Inferior parietal cortex (tissue), 1 donor: ENCODE results near the gene MBNL2.

Experiments
- DNase-seq: peaks from one replicate; pipeline ENCODE4 v3.0.0-alpha.2; 2016; ENCODE audit errors: extremely low spot score

MBNL2 gene

GRCh38 chr13:97273341-97273831 is 51.3 kb downstream of the MBNL2 start:
- DNase-seq = no peak

DNA sequence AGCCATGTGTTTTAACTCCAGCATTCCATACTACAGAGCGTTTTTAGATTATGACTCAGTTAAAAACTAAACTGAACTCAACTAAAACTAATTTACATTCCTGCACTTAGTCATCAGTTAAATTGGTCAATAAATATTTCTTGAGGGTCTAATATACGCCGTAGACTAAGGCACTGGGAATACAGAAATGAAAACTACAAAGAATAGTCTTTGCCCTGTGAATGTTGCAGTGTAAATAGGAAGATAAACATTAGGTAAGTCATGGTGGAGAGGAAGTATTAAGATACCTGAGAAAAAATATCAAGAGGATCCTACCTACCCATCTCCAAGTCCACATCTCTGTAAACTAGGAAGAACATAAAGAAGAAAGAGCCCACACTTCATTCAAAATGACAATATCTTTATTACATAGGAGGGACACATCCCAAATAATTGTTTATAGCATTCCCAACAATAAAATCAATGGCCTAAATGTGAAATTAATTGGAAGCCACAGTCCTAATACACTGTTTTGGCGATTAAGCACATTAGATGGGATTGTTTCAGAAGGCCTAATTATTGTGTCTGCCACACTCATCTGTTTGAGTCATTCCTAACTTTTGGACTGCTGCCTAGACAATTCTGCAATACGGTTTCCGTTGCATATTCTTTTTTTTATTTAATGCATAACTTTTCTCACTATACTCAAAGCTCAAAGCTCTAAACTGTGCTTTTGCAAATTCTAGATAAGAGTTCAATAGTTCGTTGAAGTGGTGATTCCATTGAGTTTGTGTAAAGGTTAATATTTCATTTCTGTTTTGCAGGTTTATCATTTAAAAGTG is 52.9 kb downstream of the MBNL2 start:
- no peak for DNase-seq

DNA sequence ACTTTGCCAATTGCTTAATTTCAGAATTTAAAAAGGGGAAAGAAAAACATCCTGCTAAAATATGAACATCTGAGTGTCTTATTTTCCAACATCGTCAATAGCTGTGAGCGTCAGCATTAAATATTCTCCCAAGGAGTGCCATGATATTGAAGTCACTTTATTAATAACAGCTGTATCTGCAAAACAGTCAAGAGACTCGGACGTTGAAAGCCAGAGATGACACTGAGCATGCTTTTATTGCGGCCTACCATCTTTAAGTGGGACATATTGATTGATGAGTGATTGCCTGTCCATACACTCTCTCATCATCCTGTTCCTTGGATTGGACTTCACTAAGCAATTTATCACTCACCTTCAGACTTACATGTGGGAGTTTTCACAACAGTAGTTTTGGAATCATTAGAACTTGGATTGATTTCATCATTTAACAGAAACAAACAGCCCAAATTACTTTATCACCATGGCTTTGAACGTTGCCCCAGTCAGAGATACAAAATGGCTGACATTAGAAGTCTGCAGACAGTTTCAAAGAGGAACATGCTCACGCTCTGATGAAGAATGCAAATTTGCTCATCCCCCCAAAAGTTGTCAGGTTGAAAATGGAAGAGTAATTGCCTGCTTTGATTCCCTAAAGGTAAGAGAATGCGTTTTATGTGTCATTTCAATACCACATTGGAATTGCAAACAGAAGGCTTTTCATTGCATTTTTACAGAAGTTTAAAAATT is 53.8 kb downstream of the MBNL2 start:
- DNase-seq = no peak

GRCh38 chr13:97276862-97277269 is 54.7 kb downstream of the MBNL2 start:
- no peak for DNase-seq

GRCh38 chr13:97278435-97279411 is 56.6 kb downstream of the MBNL2 start:
- DNase-seq = no peak

DNA sequence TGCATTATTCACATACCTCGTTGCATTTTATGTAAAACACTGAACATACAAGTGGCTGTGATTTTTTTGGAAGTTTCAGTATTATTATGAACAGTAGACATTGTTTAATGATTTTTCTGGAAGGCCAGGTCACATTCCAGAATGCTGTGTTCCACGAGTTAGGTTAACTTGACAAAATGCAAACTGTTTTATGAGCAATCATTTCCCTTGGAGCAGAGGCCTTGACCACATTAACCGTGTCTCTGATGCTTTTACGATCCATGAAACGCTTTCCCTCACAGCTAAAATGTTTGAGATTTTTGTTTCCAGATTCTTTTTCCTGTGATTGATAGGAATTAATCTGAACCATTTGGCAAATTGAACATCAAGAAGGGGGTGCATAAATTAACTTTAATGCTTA is 57.8 kb downstream of the MBNL2 start:
- DNase-seq = no peak

DNA sequence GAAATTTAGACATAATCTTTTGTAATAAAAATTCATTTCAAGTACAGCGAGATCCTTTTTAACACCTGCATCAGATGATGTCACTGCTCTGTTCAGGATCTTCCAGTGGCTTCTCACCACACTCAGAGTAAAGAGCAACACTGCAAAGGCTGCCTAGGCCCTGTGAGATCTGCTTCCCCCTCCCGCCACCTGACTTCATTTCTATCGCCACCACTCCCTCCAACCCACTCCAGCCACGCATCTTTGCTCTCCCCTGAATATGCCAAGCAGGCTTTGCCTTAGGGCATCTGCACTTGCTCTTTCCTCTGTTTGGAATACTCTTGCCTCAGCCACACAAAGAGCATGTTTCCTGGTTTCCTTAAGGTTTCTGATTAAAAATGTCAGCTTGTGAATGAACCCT is 58.3 kb downstream of the MBNL2 start:
- no peak for DNase-seq

GRCh38 chr13:97281028-97281427 is 58.9 kb downstream of the MBNL2 start:
- no peak for DNase-seq

DNA sequence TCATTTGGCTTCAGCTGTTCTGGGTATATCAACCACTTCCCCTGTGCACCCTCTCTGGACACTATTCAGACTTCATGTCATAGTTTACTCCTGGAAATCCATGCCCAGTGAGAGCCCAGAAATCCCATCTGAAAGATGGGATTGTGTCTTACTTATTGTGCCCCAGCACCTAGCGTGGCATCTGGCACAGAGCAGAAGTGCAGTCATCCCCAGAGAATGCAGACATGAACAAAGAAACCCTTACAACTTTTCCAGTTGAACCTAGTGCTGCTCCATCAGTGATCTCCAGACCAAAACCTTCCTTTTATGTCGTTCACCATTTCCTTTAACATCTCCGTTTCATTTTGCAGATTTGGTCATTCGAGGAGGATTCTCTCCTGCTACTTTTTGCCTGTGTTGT is 60.6 kb downstream of the MBNL2 start:
- DNase-seq = no peak

GRCh38 chr13:97283888-97284287 is 61.8 kb downstream of the MBNL2 start:
- DNase-seq = no peak

DNA sequence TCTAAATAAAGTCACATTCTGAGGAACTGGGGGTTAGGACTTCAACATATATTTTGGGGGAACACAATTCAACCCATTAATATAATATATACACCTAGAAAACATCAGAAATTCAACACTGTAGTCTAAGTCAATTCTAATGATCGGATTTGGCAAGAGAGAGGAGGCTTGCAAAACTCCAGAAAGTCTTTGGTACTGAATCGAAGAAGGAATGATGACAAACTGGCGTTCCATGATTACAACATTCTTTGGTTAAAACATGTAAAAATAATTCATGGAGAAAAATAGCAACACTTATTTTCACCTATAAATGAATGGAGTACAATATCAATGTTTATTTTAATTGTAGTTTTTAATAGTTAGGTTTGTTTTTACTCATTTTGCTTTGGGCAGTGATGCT is 62.4 kb downstream of the MBNL2 start:
- DNase-seq = no peak

DNA sequence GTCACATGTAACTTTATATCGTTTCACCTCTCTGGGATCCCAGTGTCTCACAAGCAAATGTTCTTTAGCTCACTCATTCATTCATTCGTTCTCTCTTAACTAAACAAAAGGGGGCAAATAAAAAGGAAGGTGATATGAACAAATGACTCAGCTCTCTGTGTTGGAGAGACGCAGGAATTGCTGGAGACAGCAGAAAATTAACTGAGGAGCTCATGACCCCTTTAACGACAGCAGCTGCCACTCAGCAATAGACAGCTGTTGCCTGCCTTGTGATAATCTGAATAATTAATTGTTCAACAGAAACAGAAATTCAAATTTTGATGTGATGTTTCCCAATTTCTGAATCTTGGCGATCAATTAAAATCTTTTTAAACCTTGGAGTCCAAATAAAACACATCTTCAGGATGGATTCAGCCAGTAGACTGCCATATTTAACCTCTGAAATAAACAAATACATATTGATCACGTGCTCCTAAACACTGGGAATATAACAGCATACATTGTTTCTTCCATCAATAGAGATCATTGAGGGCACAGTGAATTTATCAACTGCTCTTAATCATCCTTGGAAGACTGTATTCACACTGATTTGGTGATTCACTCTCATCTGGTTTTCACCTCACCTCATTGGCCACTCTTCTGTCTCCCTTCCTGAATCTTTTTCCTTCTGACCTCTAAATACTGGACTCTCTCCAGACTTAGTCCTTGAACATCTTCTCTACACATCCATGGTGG is 63.3 kb downstream of the MBNL2 start:
- DNase-seq = no peak

DNA sequence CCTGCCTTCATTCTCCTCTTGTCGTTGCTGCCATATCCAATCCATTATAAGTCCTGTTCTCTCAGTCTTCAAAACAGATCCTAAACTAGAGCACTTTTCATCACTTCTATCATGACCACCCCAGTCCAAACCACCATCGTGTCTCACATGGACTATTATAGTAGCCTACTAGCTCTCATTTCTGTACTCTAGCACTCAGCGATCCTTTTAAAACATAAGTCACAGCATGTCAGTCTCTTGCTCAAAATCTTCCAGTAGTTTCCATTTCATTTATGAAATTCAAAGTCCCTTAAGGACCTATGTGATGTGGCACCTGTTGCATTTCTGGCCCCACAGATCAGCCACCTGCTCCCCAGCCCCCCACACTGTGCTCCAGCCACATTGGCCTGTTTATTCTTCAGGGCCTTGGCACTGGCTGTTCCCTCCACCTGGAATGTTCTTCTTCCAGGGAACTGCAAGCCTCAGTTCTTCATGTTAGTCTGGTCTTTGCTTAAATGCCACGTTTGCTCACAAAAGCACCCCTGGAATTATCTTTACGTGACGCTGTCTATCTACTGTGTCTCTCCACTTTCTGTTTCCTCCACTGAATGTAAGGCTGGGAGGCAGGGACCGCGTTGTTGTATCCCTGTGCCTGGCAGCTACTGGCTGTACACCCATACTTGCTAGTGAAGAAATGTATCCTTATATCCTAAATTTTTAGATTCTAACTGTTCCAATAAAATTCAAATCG is 64.3 kb downstream of the MBNL2 start:
- no peak for DNase-seq

DNA sequence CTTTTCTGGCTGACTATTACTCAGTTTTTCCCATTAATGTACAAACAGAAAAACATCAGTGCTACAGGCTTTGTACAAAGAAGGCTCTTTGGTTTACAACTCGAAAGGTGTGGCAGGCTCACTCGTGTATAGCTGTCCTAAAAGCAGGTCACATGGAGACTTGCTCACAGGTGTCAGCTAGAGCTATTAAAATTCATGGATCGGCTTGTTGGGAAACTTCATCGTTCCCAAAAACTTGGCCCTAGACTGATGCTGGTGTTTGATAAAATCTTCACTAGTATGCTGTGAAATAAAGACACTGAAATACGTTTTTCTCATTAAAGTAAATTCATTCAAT is 64.9 kb downstream of the MBNL2 start:
- DNase-seq = no peak

DNA sequence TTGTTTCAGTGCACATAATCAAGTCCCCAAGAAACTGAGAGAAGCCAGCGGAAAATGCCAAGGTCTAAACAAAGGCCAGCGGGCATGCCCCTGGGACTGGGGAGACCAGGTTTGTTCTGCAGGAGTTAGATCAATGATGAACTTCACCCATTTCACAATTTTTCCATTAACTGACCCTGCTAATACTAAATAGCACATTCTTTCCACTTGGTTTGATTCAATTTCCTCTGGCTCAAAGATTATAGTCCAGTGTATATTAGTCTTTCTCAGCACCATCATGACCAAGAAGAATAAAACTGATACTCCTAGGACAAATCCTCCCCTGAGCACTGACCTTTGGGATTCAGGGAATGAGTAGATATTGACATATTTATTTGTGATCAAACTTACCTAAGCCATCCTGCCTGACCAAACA is 66.4 kb downstream of the MBNL2 start:
- no peak for DNase-seq

DNA sequence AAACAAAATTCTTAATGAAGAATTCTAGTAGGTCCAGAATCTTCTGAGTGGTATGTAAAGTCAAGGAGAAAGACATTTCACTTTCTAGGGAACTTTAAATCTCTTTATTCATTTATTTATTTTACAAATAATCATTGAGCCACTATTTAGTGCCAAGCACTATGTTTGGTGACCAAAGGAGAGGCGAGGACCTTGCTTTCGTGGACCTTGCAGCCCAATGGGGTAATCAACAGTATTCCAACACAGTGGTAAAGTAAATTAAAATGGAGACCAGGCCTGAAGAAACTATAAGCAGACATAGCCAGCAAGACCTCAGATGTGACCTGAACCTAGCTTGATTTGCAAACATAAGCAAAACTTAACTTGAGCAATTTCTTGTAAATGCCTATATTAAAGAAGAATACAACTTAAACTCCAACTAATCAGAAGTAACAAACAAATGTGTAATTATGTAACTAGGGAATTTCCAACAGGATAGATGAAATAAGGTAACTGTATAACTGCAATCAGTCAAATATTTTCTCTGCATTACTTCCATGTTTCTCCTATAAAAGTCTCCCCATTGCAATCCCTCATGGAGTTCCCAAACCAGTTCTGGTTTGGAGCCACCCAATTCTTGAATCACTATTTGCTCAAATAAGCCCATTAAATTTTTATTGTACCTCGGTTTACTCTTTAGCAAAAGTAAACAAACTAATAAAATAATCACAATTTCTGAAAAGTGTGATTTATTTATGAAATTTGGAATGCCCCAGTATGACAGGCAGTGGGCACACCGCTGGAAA is 67.6 kb downstream of the MBNL2 start:
- DNase-seq = no peak

GRCh38 chr13:97295283-97296182 is 73.4 kb downstream of the MBNL2 start:
- DNase-seq = no peak

DNA sequence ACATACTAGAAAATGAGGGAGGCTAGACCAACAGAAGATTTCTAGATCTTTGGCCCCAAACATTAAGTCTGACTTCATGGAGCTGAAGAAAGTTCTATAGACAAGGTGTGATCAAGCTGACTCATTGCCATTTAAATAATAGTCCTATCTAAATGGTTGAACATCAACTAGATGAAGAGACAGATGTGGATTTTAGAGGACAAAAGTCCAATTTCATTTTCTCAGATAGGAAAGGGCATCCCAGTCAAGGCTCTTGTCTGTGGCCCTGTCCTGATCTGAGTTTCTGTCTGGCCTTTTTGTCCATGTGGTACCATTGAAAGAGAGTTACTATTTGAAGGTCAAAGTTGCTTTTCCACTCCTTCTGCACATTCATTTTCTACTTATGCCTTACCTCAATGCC is 74.6 kb downstream of the MBNL2 start:
- DNase-seq = no peak

DNA sequence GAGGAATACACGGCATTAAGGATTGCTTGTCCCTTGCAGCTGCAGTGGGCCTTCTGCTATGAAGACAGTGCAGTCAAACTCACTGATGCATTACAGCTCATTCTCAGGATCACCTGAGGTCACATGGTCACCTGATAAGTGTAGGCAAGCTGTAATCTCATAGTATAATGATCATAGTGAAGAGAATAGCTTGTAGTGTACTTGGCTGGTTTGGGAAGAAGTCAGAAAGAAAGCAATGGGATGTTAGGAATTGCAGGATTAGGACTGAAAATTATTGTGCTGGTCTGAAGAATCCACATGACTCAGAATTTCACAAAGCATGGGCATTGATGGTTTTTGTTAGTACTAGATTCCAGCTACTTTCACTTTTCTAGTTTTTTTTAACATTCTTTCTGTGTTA is 76.7 kb downstream of the MBNL2 start:
- DNase-seq = no peak
